B cell (primary cell): Measurements from ENCODE around the gene FNDC11. TPM values are rescaled to one million over a fixed set of nuclear protein-coding genes. Genes with fewer than 3 reads are reported as not detected.

ENCODE experiments used
- ATAC-seq: fragments of 200-7000 bp; cut with Tn5 transposase; one replicate; pipeline ENCODE4 v1.10.0; 2021; ENCODE audit warnings: low read depth, mild to moderate bottlenecking, moderate number of reproducible peaks, moderate library complexity
- CTCF ChIA-PET: fragments of 350-600 bp; sonication (Branson Sonifier 250); formaldehyde crosslinking; loops from one replicate; lab custom pipeline; 2021; ENCODE audit warnings: antibody characterized with exemption, inconsistent platforms; lab: Charles Lee
- POLR2A ChIA-PET: fragments of 350-600 bp; sonication (Branson Sonifier 250); formaldehyde crosslinking; loops from one replicate; lab custom pipeline; 2021; ENCODE audit warnings: antibody characterized with exemption; lab: Charles Lee
- DNase-seq: peaks from one replicate; pipeline ENCODE4 v3.0.0; 2013
- H2AFZ ChIP-seq: 2 replicates; pipeline ENCODE4 v1.6.1; 2012; ENCODE audit warnings: mild to moderate bottlenecking, low read depth, low read length; ENCODE audit not compliant: insufficient read depth, poor library complexity, severe bottlenecking
- H3K27ac ChIP-seq, 2 donors: 1 replicate in 1 of 2; 2 replicates in 1 of 2; pipeline ENCODE4 v1.5.1; 2012 to 2013; ENCODE audit warnings: low read length in 2 of 2, mild to moderate bottlenecking in 2 of 2, moderate library complexity in 1 of 2
- H3K27me3 ChIP-seq, 4 experiments: fragments of 200-600 bp in 1 of 4; sonication (generic) in 1 of 4; replicated peaks in 1 of 4; 1 replicate in 2 of 4; 2 replicates in 2 of 4; pipeline versions ENCODE4 v1.6.1 to v1.7.0; 2013 to 2016; ENCODE audit warnings: low read length in 3 of 4, mild to moderate bottlenecking in 2 of 4, mixed read lengths in 1 of 4, moderate library complexity in 1 of 4; ENCODE audit not compliant: insufficient read depth in 4 of 4, control insufficient read depth in 3 of 4; ENCODE audit errors: control extremely low read depth in 1 of 4
- H3K36me3 ChIP-seq, 2 experiments: replicated peaks in 1 of 2; 1 replicate in 1 of 2; 2 replicates in 1 of 2; pipeline versions ENCODE4 v1.6.1 to v1.7.1; 2013; ENCODE audit warnings: low read length in 1 of 2; ENCODE audit not compliant: insufficient read depth in 2 of 2, control insufficient read depth in 1 of 2; ENCODE audit errors: control extremely low read depth in 1 of 2, extremely low read depth in 1 of 2
- H3K4me1 ChIP-seq, 2 donors: fragments of 200-600 bp in 1 of 2; sonication (generic) in 1 of 2; 1 replicate in 1 of 2; 2 replicates in 1 of 2; pipeline versions ENCODE4 v1.5.1 to v1.6.1; 2013 to 2017; ENCODE audit warnings: low read length in 2 of 2; ENCODE audit not compliant: control insufficient read depth in 2 of 2, insufficient read depth in 2 of 2
- H3K4me2 ChIP-seq: replicated peaks from 2 replicates; pipeline ENCODE3; 2012; ENCODE audit warnings: mild to moderate bottlenecking, low read depth, low read length; ENCODE audit not compliant: poor library complexity, severe bottlenecking
- H3K4me3 ChIP-seq, 5 experiments: fragments of 200-600 bp in 1 of 5; sonication (generic) in 1 of 5; 1 replicate in 3 of 5; 2 replicates in 2 of 5; pipeline versions ENCODE4 v1.5.1 to v1.7.0; 2011 to 2016; ENCODE audit warnings: low read length in 4 of 5, mild to moderate bottlenecking in 4 of 5, low read depth in 2 of 5, control low read depth in 1 of 5, moderate library complexity in 1 of 5; ENCODE audit not compliant: insufficient read depth in 1 of 5; ENCODE audit errors: control extremely low read depth in 1 of 5, extremely low read depth in 1 of 5
- H3K79me2 ChIP-seq: fragments of 200-600 bp; sonication (generic); one replicate; pipeline ENCODE4 v1.6.0; 2016; ENCODE audit warnings: low read length; ENCODE audit not compliant: control insufficient read depth, insufficient read depth
- H3K9ac ChIP-seq: fragments of 200-600 bp; sonication (generic); 2 replicates; pipeline ENCODE4 v1.6.1; 2017; ENCODE audit warnings: mild to moderate bottlenecking, low read length, moderate library complexity
- H3K9me3 ChIP-seq, 3 donors: one replicate each; pipeline versions ENCODE4 v1.6.1 to v1.7.1; 2013; ENCODE audit warnings: low read length in 2 of 3; ENCODE audit not compliant: control insufficient read depth in 2 of 3, insufficient read depth in 1 of 3; ENCODE audit errors: control extremely low read depth in 1 of 3
- H4K20me1 ChIP-seq: 2 replicates; pipeline ENCODE4 v1.6.0; 2012; ENCODE audit warnings: mild to moderate bottlenecking, low read length; ENCODE audit not compliant: insufficient read depth, control insufficient read depth, poor library complexity, severe bottlenecking
- H3K27ac Mint-ChIP-seq: one replicate; pipeline ENCODE4 v1.8.0; 2021; ENCODE audit warnings: mixed read lengths
- H3K27me3 Mint-ChIP-seq: one replicate; pipeline ENCODE4 v1.8.0; 2021; ENCODE audit warnings: mixed read lengths
- H3K4me1 Mint-ChIP-seq: one replicate; pipeline ENCODE4 v1.8.0; 2021; ENCODE audit warnings: mixed read lengths
- H3K4me3 Mint-ChIP-seq: one replicate; pipeline ENCODE4 v1.8.0; 2021; ENCODE audit warnings: mixed read lengths
- H3K9me3 Mint-ChIP-seq: one replicate; pipeline ENCODE4 v1.8.0; 2022; ENCODE audit warnings: mixed read lengths; ENCODE audit not compliant: insufficient read depth
- EZH2 ChIP-seq: IDR thresholded peaks from 2 replicates; pipeline ENCODE4 v1.6.1; 2012; ENCODE audit warnings: borderline replicate concordance, low read depth, mild to moderate bottlenecking, moderate library complexity, low read length; ENCODE audit not compliant: insufficient read depth, poor library complexity, severe bottlenecking
- WGBS: methylation state at CpG from one replicate; pipeline ENCODE4 v1.1.5; 2013; ENCODE audit warnings: missing lambda C conversion rate; ENCODE audit not compliant: insufficient coverage; 5-methylcytosine and 5-hydroxymethylcytosine counted together
- intact Hi-C: fragments of 100-400 bp; cut with micrococcal nuclease; formaldehyde crosslinking; loops from one replicate; pipeline ENCODE4 v1.10.0; 2022
- polyA plus RNA-seq: library from polyadenylated mRNA; depleted of rRNA; stranded (reverse); fragments of >200 nt; gene quantifications from 2 replicates; pipeline ENCODE4 v1.2.3, GENCODE V29; 2012
- total RNA-seq, 2 donors: library from RNA; stranded (reverse); fragments of 120-200 nt in 1 of 2; gene quantifications; 1 replicate in 1 of 2; 2 replicates in 1 of 2; pipeline versions ENCODE4 v1.2.3 to v1.2.4, GENCODE V29; 2013 to 2022
- TF ChIP-seq, protein P1 (sequence below): fragments of 200-600 bp; IDR thresholded peaks from one replicate; pipeline ENCODE4 v1.8.0; 2022; ENCODE audit warnings: antibody characterized with exemption, mild to moderate bottlenecking

FNDC11 gene
- total and polyA plus RNA-seq, 2 donors (not counting 1 experiment from before 2014, with no cell fraction given), result 3.8 to 34.2 TPM

DNA sequence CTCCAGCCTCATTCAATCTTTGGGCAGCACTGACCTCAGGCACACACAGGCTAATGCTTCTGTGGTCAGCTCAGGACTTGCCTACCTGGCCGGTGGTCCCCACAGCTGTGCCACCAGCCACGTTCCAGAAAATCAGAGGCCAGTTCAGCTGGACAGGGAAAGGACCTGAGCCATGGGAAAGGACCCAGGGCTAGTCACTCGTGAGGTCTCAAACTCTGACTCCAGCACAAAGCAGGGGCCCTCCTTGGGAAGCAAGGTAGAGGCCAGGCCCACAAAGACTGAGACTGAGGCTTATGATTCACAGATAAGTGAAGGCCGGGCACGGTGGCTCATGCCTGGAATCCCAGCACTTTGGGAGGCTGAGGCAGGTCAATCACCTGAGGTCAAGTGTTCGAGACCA lies 42.5 kb downstream of the FNDC11 start:
- intact Hi-C loops, result no loop called here
- no peak for TF ChIP-seq EZH2
- TF ChIP-seq, protein P1, sequence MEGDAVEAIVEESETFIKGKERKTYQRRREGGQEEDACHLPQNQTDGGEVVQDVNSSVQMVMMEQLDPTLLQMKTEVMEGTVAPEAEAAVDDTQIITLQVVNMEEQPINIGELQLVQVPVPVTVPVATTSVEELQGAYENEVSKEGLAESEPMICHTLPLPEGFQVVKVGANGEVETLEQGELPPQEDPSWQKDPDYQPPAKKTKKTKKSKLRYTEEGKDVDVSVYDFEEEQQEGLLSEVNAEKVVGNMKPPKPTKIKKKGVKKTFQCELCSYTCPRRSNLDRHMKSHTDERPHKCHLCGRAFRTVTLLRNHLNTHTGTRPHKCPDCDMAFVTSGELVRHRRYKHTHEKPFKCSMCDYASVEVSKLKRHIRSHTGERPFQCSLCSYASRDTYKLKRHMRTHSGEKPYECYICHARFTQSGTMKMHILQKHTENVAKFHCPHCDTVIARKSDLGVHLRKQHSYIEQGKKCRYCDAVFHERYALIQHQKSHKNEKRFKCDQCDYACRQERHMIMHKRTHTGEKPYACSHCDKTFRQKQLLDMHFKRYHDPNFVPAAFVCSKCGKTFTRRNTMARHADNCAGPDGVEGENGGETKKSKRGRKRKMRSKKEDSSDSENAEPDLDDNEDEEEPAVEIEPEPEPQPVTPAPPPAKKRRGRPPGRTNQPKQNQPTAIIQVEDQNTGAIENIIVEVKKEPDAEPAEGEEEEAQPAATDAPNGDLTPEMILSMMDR, result no peak
- peaks cover 0 to under 1% (median 0%) of the 10 kb centered on the region in 3 donors for H3K9me3 ChIP-seq
- no peak overlapping the region for H2AFZ ChIP-seq
- ATAC-seq (no peak), DNase-seq (no peak)
- peaks cover 8% of the 10 kb centered on the region for H4K20me1 ChIP-seq
- peaks cover 0 to 60% of the 10 kb centered on the region in 2 experiments for H3K36me3 ChIP-seq
- no peak overlapping the region for H3K27ac Mint-ChIP-seq
- no peak overlapping the region for H3K4me3 ChIP-seq
- H3K4me1 ChIP-seq, result no peaks in the 10 kb centered on the region
- no peaks in the 10 kb centered on the region for H3K27me3 Mint-ChIP-seq
- WGBS, result 100% methylated on average over 5 of the region's 6 CpGs
- H3K79me2 ChIP-seq, result peaks cover 6% of the 10 kb centered on the region
- H3K27ac ChIP-seq, result no peak overlapping the region
- H3K9ac ChIP-seq, result no peak overlapping the region
- no peak overlapping the region for H3K4me3 Mint-ChIP-seq
- no peak overlapping the region for H3K4me2 ChIP-seq
- POLR2A ChIA-PET, result no interaction called here
- no peaks in the 10 kb centered on the region for H3K9me3 Mint-ChIP-seq
- no peaks in the 10 kb centered on the region for H3K4me1 Mint-ChIP-seq
- CTCF ChIA-PET, result no interaction called here
- no peaks in the 10 kb centered on the region for H3K27me3 ChIP-seq

DNA sequence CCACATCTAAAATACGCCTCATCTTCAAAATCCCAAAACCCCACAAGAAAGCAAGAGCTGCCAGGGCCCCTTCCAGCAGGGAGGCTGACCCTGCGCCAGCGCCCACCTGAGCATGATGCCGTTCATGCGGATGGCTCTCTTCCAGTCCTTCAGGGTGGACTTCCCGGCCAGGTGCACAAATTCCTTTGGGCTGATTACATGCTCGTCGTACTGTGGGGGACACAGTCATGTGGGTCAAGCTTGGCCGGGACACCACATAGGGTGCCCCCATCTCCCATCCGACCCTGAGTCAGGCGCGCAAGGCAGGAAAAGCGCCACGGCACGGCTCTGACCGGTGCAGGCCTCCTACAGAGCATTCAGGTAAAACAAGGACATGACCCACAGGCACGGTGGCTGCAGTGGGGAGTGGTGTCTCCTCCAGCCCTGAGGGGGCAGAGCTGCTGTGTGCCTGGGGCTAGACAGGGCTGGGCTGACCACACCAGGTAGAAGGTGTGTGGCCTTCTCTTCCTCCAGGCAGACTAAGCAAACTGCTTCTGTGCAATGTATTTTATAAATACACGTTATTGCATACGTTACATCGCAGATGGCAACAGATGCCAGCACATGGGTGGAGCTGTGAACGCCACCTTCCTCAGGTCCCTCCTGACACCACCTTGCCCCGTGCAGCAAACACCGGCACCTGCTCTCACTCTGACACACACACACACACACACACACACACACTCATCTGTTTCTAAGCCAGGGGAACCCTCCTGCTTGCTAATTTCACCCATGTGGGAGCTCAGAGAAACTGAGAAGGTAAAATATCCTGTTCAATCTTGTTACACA lies 43.9 kb downstream of the FNDC11 start:
- Histone ChIP-seq H3K9me3 (peaks cover 0 to 9% (median 0%) of the 10 kb centered on the region in 3 donors), H3K79me2 (peaks cover 6% of the 10 kb centered on the region), H3K27me3 (no peaks in the 10 kb centered on the region), H3K4me1 (peaks cover 0 to 8% of the 10 kb centered on the region in 2 donors), H3K27ac (no peak overlapping the region), H2AFZ (no peak overlapping the region), H3K4me2 (no peak overlapping the region), H4K20me1 (peaks cover 8% of the 10 kb centered on the region), H3K36me3 (peaks cover 2 to 61% of the 10 kb centered on the region in 2 experiments), H3K4me3 (no peak overlapping the region), H3K9ac (no peak overlapping the region)
- Mint-ChIP-seq H3K27ac (no peak overlapping the region), H3K4me1 (peaks cover 6% of the 10 kb centered on the region), H3K27me3 (no peaks in the 10 kb centered on the region), H3K9me3 (no peaks in the 10 kb centered on the region), H3K4me3 (no peak overlapping the region)
- DNase-seq, result no peak
- intact Hi-C loops, result no loop called here
- CTCF ChIA-PET, result interaction anchor here (1.0 kb wide), 1 partner anchor 45 kb away, joined by 3 read pairs; no protein-coding TSS in a partner anchor
- ATAC-seq, result no peak
- TF ChIP-seq, protein P1, result no peak
- TF ChIP-seq EZH2, result no peak
- WGBS, result 95% methylated on average over 23 of the region's 23 CpGs
- POLR2A ChIA-PET, result interaction anchor here (0.6 kb wide), 3 partner anchors 24 to 311 kb away, joined by 3 to 5 read pairs (median 3); partner anchors contain the start of gene HELZ2
